ENCODE results near the gene NIM1K.
A peak's percentile ranks its signal among the peaks of the same experiment; 100 is the strongest.
"Not testable (repeated sequence)": the region's sequence is repeated elsewhere in the genome, so short reads cannot be mapped to it uniquely, and the experiment has no call there.

Gene NIM1K

GRCh38 chr5:43193181-43193893 is 1.3 kb downstream of the NIM1K start:
- in situ Hi-C loops (cut with HindIII; ENCODE audit: low sequenced_read_pairs): no loop called here
- H3K4me3 ChIP-seq (ENCODE audit: low read depth, low read length): peak overlapping the region; percentile 36
- DNase-seq (ENCODE audit: low read depth, low spot score): peak; percentile 92
- no peak for TF ChIP-seq CTCF (IDR thresholded peaks at IDR 0.05; ENCODE audit: low read depth, low read length)

DNA sequence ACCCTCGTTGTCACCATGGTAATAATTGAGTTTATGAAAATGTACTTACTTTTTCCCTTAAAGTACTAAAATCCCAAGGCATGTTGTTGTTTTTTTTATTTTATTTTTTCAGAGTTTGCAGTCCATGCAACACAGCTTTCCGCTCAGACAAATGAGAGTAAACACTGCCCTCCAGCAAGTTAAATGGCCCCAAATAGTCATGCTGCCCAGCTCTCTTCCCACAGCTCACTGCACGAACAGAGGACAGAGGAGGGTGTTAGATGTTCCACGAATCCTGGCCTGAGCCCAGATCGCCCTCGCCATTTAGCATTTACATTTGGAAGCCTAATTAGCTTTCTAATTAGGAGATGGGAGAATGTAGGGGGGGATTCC is 1.9 kb downstream of the NIM1K start:
- DNase-seq (ENCODE audit: low read depth, low spot score): no peak
- TF ChIP-seq CTCF (IDR thresholded peaks at IDR 0.05; ENCODE audit: low read depth, low read length): no peak
- H3K4me3 ChIP-seq (ENCODE audit: low read depth, low read length): peak overlapping the region; percentile 36
- in situ Hi-C loops (cut with HindIII; ENCODE audit: low sequenced_read_pairs): no loop called here

DNA sequence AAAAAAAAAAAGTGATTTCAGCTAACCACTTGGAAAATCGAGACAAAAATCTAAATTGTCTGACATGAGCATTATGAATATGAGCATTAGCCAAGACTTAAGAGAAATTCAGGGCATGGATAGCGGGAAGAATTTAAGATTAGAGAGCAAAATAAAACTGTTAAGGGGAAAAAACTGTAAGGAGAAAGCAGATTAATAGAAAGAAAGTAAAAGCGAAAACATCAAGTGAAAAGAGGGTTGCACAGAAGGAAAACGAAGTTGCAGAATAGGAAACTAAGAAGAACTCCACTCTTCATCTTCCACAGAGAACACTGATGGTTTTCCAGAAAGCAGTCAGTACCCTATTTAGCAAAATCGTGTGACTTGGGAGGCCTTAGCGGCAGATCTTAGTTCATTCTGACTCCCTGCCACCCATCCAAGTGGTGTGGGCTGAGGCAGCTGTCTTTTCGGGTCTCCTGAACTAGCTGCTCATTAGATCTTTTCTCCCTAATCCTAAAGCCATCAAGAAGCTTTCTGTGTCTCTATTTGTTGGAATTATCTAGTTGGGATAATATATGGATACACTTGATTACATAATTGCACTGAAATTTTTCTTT is 3.7 kb downstream of the NIM1K start:
- H3K4me3 ChIP-seq (ENCODE audit: low read depth, low read length): no peak overlapping the region
- no peak for TF ChIP-seq CTCF (IDR thresholded peaks at IDR 0.05; ENCODE audit: low read depth, low read length)
- in situ Hi-C loops (cut with HindIII; ENCODE audit: low sequenced_read_pairs): no loop called here
- no peak for DNase-seq (ENCODE audit: low read depth, low spot score)

DNA sequence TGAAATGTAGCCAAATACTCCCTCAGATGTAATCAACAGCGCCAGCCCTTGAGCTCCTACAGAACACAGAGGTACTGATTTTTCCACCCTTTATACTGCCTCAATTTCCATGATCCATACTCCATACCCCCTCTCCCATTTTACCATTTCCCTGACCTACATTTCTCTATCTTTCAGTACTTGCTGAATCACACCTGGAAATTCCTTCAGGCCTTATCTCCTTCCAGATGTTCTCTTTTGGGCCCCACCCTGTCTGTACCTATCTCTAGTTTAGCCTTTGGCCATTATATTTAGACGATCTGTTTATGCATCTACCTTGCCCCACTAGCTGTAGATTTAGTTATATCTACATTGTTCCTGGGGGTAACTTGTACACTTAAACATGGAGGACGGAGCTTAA is 5.5 kb downstream of the NIM1K start:
- in situ Hi-C loops (cut with HindIII; ENCODE audit: low sequenced_read_pairs): no loop called here
- TF ChIP-seq CTCF (IDR thresholded peaks at IDR 0.05; ENCODE audit: low read depth, low read length): no peak
- DNase-seq (ENCODE audit: low read depth, low spot score): no peak
- no peak overlapping the region for H3K4me3 ChIP-seq (ENCODE audit: low read depth, low read length)

- DNase-seq (ENCODE audit: low read depth, low spot score); in situ Hi-C loops (cut with HindIII; ENCODE audit: low sequenced_read_pairs); H3K4me3 ChIP-seq (ENCODE audit: low read depth, low read length): not testable (repeated sequence)
These were observed 9.4 kb downstream of the NIM1K start for GRCh38 chr5:43201442-43201841.

DNA sequence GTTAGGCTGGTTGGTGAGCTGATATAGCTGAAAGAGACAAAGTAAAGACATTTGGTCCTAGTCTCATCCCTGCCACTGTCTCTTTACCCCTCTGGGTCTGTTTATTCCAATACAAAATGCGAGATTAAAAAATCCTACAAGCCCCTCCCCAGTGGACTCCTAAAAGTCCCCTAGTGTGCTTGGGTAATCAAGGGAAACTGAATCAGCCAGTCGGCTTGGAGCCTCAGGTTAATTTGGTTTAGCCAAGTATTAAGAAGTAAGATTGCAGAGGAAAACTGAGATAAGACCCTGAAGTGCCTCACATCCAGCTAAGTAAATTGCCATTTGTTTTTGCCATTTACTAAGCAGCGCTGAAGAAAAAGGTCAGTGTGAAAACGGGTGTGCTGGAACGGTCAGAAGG is 10.4 kb downstream of the NIM1K start:
- TF ChIP-seq CTCF (IDR thresholded peaks at IDR 0.05; ENCODE audit: low read depth, low read length): no peak
- DNase-seq (ENCODE audit: low read depth, low spot score): no peak

GRCh38 chr5:43203373-43203772 is 11.3 kb downstream of the NIM1K start:
- peak; percentile 83 for DNase-seq (ENCODE audit: low read depth, low spot score)
- in situ Hi-C loops (cut with HindIII; ENCODE audit: low sequenced_read_pairs): no loop called here
- TF ChIP-seq CTCF (IDR thresholded peaks at IDR 0.05; ENCODE audit: low read depth, low read length): no peak
- H3K4me3 ChIP-seq (ENCODE audit: low read depth, low read length): no peak overlapping the region

More for the DNA sequence above, 10.4 kb downstream of the NIM1K start:
- H3K4me3 ChIP-seq (ENCODE audit: low read depth, low read length): no peak overlapping the region
- in situ Hi-C loops (cut with HindIII; ENCODE audit: low sequenced_read_pairs): no loop called here
